Upper lobe of left lung (tissue), 4 donors: ENCODE measurements around the gene MACROD2.

ENCODE experiments used
- CTCF ChIP-seq, 6 experiments: fragments of 450-650 bp in 4 of 6; fragments of 200-600 bp in 2 of 6; sonication (generic) in 2 of 6; IDR thresholded peaks; one replicate each; pipeline ENCODE4 v1.5.1; 2016 to 2019; ENCODE audit warnings: antibody characterized with exemption in 6 of 6
- EP300 ChIP-seq, 4 donors: sonication (generic); formaldehyde crosslinking; IDR thresholded peaks; one replicate each; pipeline ENCODE4 v1.5.1; 2017; ENCODE audit warnings: antibody characterized with exemption in 4 of 4, control low read depth in 2 of 4
- POLR2A ChIP-seq, 4 donors: fragments of 450-650 bp; IDR thresholded peaks; one replicate each; pipeline ENCODE4 v1.5.1; 2016 to 2017; ENCODE audit warnings: antibody characterized with exemption in 4 of 4, mild to moderate bottlenecking in 2 of 4
- POLR2AphosphoS5 ChIP-seq, 2 donors: sonication (generic); formaldehyde crosslinking; IDR thresholded peaks; one replicate each; pipeline ENCODE4 v1.5.1; 2017; ENCODE audit warnings: antibody characterized with exemption in 2 of 2

GRCh38 chr20:15767586-15767985 lies 1772.3 kb downstream of the MACROD2 start:
- no peak for TF ChIP-seq EP300 (IDR thresholded peaks at IDR 0.05)
- TF ChIP-seq CTCF (IDR thresholded peaks at IDR 0.05) = no peak
- TF ChIP-seq POLR2A (IDR thresholded peaks at IDR 0.05) = no peak
- TF ChIP-seq POLR2AphosphoS5 (IDR thresholded peaks at IDR 0.05) = no peak
